GM21423 (cell line): ENCODE measurements around the gene ENO2.

Experiments used
- ATAC-seq: cut with Tn5 transposase; IDR thresholded peaks from one replicate; pipeline ENCODE4 v1.9.1; 2021; ENCODE audit warnings: mild to moderate bottlenecking, moderate library complexity; ENCODE audit not compliant: unreplicated experiment

ENO2 gene

DNA sequence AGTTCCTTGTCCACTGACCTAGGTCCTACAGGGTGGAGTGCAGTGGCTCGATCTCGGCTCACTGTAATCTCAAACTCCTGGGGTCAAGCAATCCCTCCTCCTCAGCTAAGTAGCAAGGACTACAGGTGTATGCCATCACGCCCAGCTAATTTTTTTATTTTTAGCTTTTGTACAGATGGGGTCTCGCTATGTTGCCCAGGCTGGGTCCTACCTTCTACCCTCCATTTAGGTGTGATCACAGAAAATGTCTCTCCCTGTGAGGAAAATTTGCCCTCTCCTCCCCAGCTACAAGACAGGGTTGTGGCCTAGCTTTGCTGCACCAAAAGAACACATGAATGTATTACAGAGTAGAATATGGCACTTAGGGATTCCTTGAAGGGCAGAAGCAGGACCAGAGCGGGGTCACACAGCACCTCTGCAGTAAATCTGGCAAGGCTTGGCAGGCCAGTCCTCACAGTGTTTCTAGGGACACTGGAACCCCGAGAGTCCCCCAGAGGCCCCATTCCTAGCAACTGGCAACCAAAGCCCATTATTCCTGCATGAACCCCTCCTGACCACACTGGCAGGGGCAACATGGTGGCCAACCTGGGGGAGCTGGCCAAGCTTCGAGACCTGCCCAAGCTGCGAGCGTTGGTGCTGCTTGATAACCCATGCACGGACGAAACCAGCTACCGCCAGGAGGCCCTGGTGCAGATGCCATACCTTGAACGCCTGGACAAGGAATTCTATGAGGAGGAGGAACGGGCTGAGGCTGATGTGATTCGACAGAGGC, 2.0 kb upstream of the ENO2 start:
- no peak for ATAC-seq

GRCh38 chr12:6914947-6915788, 788 bp downstream of the ENO2 start:
- no peak for ATAC-seq

DNA sequence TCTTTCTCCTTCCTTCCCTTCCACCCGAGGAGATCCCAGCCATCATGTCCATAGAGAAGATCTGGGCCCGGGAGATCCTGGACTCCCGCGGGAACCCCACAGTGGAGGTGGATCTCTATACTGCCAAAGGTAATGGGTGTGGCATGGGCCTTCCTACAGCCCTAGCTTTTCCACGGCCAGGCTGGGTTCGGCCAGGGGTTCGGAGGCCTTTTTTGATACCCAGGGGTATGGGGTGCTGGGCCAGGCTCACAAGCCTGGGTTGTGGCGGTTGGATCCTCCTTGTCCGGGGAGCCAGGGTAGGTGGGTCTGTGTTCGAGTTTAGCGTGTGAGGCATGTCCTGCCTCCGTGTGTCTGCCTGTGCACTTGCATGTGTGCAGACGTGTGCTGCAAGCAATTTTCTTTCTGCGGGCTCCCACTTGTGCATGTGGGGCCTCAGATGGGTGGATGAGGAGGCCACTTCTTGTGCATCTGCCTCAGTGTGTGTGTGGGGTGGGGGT, 1.5 kb downstream of the ENO2 start:
- no peak for ATAC-seq

GRCh38 chr12:6916426-6917200, 2.2 kb downstream of the ENO2 start:
- ATAC-seq: no peak

DNA sequence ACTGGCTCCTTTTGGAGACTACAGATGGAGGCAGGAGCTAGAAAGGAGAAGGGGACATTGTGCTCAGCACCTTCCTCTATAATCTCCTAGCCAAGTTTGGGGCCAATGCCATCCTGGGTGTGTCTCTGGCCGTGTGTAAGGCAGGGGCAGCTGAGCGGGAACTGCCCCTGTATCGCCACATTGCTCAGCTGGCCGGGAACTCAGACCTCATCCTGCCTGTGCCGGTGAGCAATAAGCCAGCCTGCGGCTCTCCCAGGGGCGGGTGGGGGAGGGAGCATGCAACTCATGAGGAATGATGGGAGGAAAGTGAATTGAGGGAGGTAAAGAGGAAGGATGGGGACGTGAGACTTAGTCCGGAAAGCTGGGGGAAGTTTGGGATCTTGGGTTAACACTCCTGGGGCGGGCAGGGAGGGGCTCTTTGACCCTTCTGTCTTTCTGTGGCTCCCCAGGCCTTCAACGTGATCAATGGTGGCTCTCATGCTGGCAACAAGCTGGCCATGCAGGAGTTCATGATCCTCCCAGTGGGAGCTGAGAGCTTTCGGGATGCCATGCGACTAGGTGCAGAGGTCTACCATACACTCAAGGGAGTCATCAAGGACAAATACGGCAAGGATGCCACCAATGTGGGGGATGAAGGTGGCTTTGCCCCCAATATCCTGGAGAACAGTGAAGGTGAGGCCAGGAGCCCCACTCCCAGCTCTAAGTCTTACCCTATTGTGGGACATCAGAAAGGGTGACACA, 3.3 kb downstream of the ENO2 start:
- no peak for ATAC-seq

- ATAC-seq: no peak
Observed at GRCh38 chr12:6919588-6919987, 5.2 kb downstream of the ENO2 start.

- no peak for ATAC-seq
Observed at GRCh38 chr12:6921539-6921938, 7.2 kb downstream of the ENO2 start.

GRCh38 chr12:6921996-6922946, 7.9 kb downstream of the ENO2 start:
- ATAC-seq: no peak

GRCh38 chr12:6923003-6923732, 8.8 kb downstream of the ENO2 start:
- ATAC-seq: no peak

- no peak for ATAC-seq
Observed at GRCh38 chr12:6923851-6924250, 9.5 kb downstream of the ENO2 start.

DNA sequence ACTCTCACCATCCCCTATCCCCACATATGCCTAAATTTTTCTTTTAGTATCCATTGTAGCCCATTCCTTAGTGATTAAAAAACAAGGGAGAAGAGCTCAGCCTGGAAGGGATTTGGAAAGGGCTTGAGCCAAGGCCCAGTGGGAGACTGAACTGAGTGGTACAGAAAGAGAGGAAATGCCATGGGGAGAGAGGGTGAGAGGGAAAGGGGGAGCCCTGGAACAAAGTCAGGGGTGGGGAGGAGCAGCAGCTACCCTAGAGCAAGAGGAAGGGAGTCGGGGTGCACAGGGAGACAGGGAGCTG, 10.8 kb downstream of the ENO2 start:
- no peak for ATAC-seq

DNA sequence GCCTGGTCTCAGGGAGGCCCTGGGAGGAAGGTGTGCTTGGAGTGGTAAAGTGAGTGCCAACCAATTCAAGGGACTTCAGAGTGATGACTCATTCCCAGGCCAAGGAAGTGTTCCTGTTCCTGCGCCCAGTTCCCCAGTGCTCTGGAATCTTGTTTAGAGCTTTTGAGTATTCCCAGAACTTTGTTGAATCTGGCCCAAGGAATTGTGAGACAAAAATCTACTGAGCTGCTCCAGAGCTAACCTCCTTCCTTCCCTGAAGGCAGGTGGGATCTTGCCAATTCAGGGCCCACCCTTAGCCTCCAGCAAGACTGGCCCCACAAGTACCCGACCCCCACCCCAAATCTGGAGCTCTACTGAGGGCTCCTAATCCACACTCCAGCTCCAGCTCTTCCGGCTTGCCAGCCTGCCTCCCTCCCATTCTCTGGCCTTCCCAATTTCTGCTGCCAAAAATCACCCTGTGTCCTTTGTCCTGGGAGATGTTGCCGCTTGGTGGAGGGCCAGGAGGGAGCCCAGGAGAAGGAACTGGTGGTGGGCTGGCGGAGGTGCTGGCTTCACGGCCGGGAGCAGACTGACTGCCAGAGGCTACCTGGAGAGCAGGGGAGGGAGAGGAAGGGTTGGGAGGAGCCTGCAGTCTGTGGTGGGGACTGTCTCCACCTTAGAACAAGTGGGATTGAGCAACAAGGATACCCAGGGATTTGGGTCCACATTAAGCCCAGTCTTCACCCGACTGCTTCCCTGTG, 11.3 kb downstream of the ENO2 start:
- no peak for ATAC-seq

GRCh38 chr12:6927379-6928021, 13.1 kb downstream of the ENO2 start, which contains the start of gene ATN1:
ATN1 (plus strand) TSS chr12:6927959; CDS start chr12:6934002, 6,043 bp downstream.
- no peak for ATAC-seq

GRCh38 chr12:6928022-6928702, 13.8 kb downstream of the ENO2 start:
- ATAC-seq: no peak

- ATAC-seq: no peak
Observed at GRCh38 chr12:6928703-6929407, 14.5 kb downstream of the ENO2 start.
